Adrenal gland (tissue), 12 donors: ENCODE data around the gene KIAA0513. TPM values are rescaled to one million over a fixed set of nuclear protein-coding genes. Genes with fewer than 3 reads are reported as not detected.
A peak's percentile ranks its signal among the peaks of the same experiment; 100 is the strongest.
"Not testable (repeated sequence)": the region's sequence is repeated elsewhere in the genome, so short reads cannot be mapped to it uniquely, and the experiment has no call there.

ENCODE experiments used
- DNase-seq, 7 donors: peaks; one replicate each; pipeline ENCODE4 v3.0.0-alpha.2; 2019 to 2020
- H3K27ac ChIP-seq, 5 donors: fragments of 200-600 bp; sonication (generic) in 4 of 5; 1 replicate in 3 of 5; 2 replicates in 2 of 5; pipeline versions ENCODE4 v1.5.1 to v1.8.0; 2016 to 2020; ENCODE audit warnings: mild to moderate bottlenecking in 1 of 5
- H3K27me3 ChIP-seq: fragments of 200-600 bp; 2 replicates; pipeline ENCODE4 v1.8.0; 2021
- H3K36me3 ChIP-seq, 2 donors: fragments of 200-600 bp; replicated peaks in 1 of 2; 1 replicate in 1 of 2; 2 replicates in 1 of 2; pipeline versions ENCODE4 v1.5.1 to v1.8.0; 2018 to 2022
- H3K4me1 ChIP-seq, 2 donors: fragments of 200-600 bp; replicated peaks in 1 of 2; 1 replicate in 1 of 2; 2 replicates in 1 of 2; pipeline versions ENCODE4 v1.5.1 to v1.8.0; 2018 to 2021
- H3K4me3 ChIP-seq, 4 donors: fragments of 200-600 bp; sonication (generic) in 3 of 4; one replicate each; pipeline ENCODE4 v1.5.1; 2016 to 2018
- H3K9me3 ChIP-seq, 3 donors: fragments of 200-600 bp; sonication (generic) in 1 of 3; replicated peaks in 1 of 3; 1 replicate in 2 of 3; 2 replicates in 1 of 3; pipeline versions ENCODE4 v1.5.1 to v1.8.0; 2016 to 2021
- CTCF ChIP-seq, 6 experiments: fragments of 450-650 bp in 4 of 6; fragments of 200-600 bp in 2 of 6; sonication (generic) in 1 of 6; IDR thresholded peaks; 1 replicate in 5 of 6; 2 replicates in 1 of 6; pipeline versions ENCODE4 v1.5.1 to v1.8.0; 2016 to 2021; ENCODE audit warnings: antibody characterized with exemption in 6 of 6, mild to moderate bottlenecking in 2 of 6, moderate library complexity in 1 of 6
- POLR2A ChIP-seq, 2 donors: fragments of 450-650 bp; IDR thresholded peaks; one replicate each; pipeline ENCODE4 v1.6.1; 2017; ENCODE audit warnings: antibody characterized with exemption in 2 of 2, mild to moderate bottlenecking in 2 of 2, moderate library complexity in 1 of 2
- WGBS, 4 donors: extraction: QIAGEN DNeasy Blood & Tissue Kit in 2 of 4; methylation state at CpG; one replicate each; pipeline versions ENCODE4 v1.1.5 to v1.1.7; 2013 to 2017; 5-methylcytosine and 5-hydroxymethylcytosine counted together
- intact Hi-C, 2 donors: fragments of 100-400 bp; cut with DNase I; formaldehyde crosslinking; loops; one replicate each; pipeline versions ENCODE4 v1.14.1 to v1.15.0; 2022 to 2023
- polyA plus RNA-seq, 3 donors: library from polyadenylated mRNA; stranded (reverse); fragments of 200-250 nt in 2 of 3; fragments of 350-450 nt in 1 of 3; fragmentation: Illumina TruSeq in 1 of 3; extraction: RNeasy Lipid Tissue Mini Kit (QIAGEN cat#74804) in 1 of 3; gene quantifications; one replicate each; pipeline ENCODE4 v1.2.3, GENCODE V29; 2013 to 2014
- total RNA-seq, 9 donors: library from RNA; depleted of rRNA in 4 of 9; stranded (reverse); fragments of >200 nt in 4 of 9; fragments of 120-200 nt in 1 of 9; fragmentation: NEBNext Ultra II Directional in 1 of 9; extraction: Animal tissue kit (Norgen Biotek cat#: 25700) in 1 of 9; gene quantifications; one replicate each; pipeline versions ENCODE4 v1.1.0 to v1.2.4, GENCODE V29; 2013 to 2023
- donor health status: healthy with polysubstance abuse.
- donor health status: Bipolar disorder and iron deficiency.
- donor health status: DM: yes; HTN: yes; CAD: no.
- donor health status: DM: no; HTN: no; CAD: no.
- donor health status: DM: no; HTN: no; CAD: no.
- donor health status: DM: yes; HTN: yes; CAD: no.

Gene KIAA0513
- total and polyA plus RNA-seq, 12 donors, result 7.5 to 36.7 (median 17.8) TPM

- intact Hi-C loops, result loop anchor here (5.0 to 10.0 kb wide), 2 partner anchors 115 to 137 kb away; no protein-coding TSS in a partner anchor
- TF ChIP-seq POLR2A (IDR thresholded peaks at IDR 0.05), result no peak
- no peak for TF ChIP-seq CTCF (IDR thresholded peaks at IDR 0.05)
- WGBS, 4 donors, result 84 to 95% (median 90%) methylated on average over 9 to 12 of the region's 12 CpGs
- Histone ChIP-seq H3K36me3 (no peaks in the 10 kb centered on the region), H3K27ac (no peak overlapping the region), H3K4me3 (no peak overlapping the region), H3K27me3 (no peaks in the 10 kb centered on the region), H3K9me3 (no peaks in the 10 kb centered on the region), H3K4me1 (no peaks in the 10 kb centered on the region)
- DNase-seq, result no peak
Measured at GRCh38 chr16:85117418-85117817, 89.8 kb downstream of the KIAA0513 start.

GRCh38 chr16:85120006-85120340 is 92.4 kb downstream of the KIAA0513 start:
- no peak overlapping the region for H3K4me3 ChIP-seq
- H3K27me3 ChIP-seq, result no peaks in the 10 kb centered on the region
- 88 to 95% (median 94%) methylated on average over 4 of the region's 4 CpGs for WGBS, 4 donors
- H3K36me3 ChIP-seq, result no peaks in the 10 kb centered on the region
- H3K9me3 ChIP-seq, result no peaks in the 10 kb centered on the region
- H3K4me1 ChIP-seq, result no peaks in the 10 kb centered on the region
- no peak for DNase-seq
- no peak overlapping the region for H3K27ac ChIP-seq
- intact Hi-C loops, result no loop called here
- no peak for TF ChIP-seq POLR2A (IDR thresholded peaks at IDR 0.05)
- no peak for TF ChIP-seq CTCF (IDR thresholded peaks at IDR 0.05)

GRCh38 chr16:85123441-85123840 is 95.8 kb downstream of the KIAA0513 start:
- H3K4me3 ChIP-seq, intact Hi-C loops, H3K27me3 ChIP-seq, H3K36me3 ChIP-seq, H3K9me3 ChIP-seq, DNase-seq: not testable (repeated sequence)
- Histone ChIP-seq H3K27ac (peak overlapping the region in 3 of 5 donors; percentile 24 to 85 (median 64)), H3K4me1 (peaks cover 13 to 19% of the 10 kb centered on the region in 2 donors)
- 86 to 96% (median 89%) methylated on average over 3 to 6 of the region's 6 CpGs for WGBS, 4 donors

- H3K9me3 ChIP-seq, result no peaks in the 10 kb centered on the region
- peaks cover 13 to 19% of the 10 kb centered on the region in 2 donors for H3K4me1 ChIP-seq
- no peaks in the 10 kb centered on the region for H3K27me3 ChIP-seq
- peak in 5 of 7 donors; percentile 30 to 84 (median 58) for DNase-seq
- H3K36me3 ChIP-seq, result no peaks in the 10 kb centered on the region
- WGBS, 4 donors, result 70 to 83% (median 71%) methylated on average over 10 to 34 of the region's 34 CpGs
- H3K4me3 ChIP-seq, result no peak overlapping the region
- TF ChIP-seq POLR2A (IDR thresholded peaks at IDR 0.05) (no peak), CTCF (IDR thresholded peaks at IDR 0.05) (no peak)
- intact Hi-C loops, result no loop called here
- H3K27ac ChIP-seq, result peak overlapping the region in 3 of 5 donors; percentile 7 to 85 (median 64)
Measured at GRCh38 chr16:85123891-85124635, 96.5 kb downstream of the KIAA0513 start.
